HG03039 (cell line): ENCODE results near the gene TRMT1.

Experiments used
- ATAC-seq: cut with Tn5 transposase; IDR thresholded peaks from one replicate; pipeline ENCODE4 v1.9.1; 2021; ENCODE audit warnings: mild to moderate bottlenecking, moderate library complexity; ENCODE audit not compliant: unreplicated experiment

Gene TRMT1

DNA sequence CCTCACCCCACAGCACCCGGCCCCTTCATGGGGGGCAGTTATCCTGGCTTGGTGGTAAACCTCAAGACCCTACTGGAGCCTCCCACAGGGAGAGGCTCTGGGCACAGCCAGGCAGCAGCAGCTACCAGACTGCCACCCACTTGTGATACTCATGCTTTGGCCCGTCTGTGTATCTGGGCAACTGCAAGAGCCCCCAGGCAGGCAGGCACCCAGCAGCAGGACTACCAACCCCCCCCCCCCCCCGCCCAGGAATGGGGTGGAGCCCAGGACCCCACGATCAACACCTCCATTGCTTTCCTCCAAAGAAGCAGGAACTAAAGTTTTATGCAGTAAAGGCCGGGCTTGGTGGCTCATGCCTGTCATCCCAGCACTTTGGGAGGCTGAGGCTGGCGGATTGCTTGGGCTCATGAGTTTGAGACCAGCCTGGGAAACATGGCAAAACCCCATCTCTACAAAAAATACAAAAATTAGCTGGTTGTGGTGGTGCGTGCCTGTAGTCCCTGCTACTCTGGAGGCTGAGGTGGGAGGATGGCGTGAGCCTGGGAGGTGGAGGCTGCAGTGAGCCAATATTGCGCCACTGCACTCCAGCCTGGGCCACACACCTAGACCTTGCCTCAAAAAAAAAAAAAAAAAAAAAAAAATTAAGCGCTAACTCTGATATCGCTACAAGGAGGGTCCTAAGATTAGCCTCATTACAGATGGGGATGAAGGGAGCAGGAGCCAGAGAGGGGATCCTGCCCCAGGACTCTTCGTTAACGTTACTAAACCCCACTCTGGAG is 12.8 kb downstream of the TRMT1 start:
- no peak for ATAC-seq

GRCh38 chr19:13102666-13103580 is 13.6 kb downstream of the TRMT1 start, which contains the start of gene LYL1:
TSS of gene LYL1 (minus strand) at chr19:13102858. CDS start at chr19:13101171, 1,687 bp downstream.
- no peak for ATAC-seq

DNA sequence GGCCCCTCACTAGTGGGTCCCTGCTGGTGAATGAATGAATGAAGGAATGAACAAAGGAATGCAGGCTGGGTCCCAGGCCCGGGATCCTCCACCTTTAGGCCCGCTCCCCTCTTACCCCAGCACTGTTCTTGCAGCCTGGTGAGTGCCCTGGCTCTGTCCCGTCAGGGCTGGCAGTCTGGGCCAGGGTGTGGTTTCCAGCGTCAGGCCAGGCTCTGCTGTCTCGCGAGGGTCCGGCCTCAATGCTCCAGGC is 14.2 kb downstream of the TRMT1 start:
- no peak for ATAC-seq

- no peak for ATAC-seq
Observed at GRCh38 chr19:13101590-13102415, 14.7 kb downstream of the TRMT1 start.

DNA sequence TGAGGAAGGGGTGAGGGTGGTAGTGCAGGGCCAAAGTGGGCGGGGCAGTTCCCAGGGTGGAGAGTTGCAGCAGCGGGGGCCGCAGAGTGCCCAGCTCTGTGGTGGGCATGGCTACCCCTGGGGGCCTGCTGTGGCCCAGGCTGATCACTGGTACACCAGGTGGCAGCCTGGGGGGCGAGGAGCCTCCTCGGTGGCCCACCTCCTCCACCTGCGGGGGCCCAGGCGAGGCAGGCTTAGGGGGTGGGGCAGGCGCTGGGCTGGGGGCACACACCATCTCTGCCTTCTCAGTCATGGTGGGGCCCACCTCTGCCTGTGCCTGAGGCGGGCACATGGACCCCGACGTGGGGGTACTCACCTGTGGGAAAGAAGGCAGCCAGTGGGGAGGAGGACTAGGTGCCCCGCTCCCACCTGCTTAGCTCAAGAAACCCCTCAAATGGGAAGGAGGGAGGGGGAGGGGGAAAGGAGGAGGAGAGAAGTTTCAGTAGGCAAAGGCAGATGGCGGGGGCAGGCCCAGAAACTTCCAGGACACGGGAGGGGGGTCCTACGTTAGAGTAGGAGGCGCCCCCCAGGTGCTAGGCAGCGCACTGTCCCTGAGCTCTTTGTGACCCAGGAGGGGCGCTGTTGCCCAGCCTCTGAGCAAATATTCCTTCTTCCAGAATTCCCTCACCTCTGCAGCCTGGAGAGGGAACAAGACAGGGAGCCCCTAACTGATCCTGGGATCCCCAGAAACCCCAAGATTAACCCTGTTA is 15.5 kb downstream of the TRMT1 start:
- ATAC-seq, result no peak

GRCh38 chr19:13100031-13100588 is 16.4 kb downstream of the TRMT1 start:
- no peak for ATAC-seq

GRCh38 chr19:13099073-13099999 is 17.2 kb downstream of the TRMT1 start:
- no peak for ATAC-seq

- ATAC-seq, result no peak
Observed at GRCh38 chr19:13098277-13099072, 18.1 kb downstream of the TRMT1 start.

DNA sequence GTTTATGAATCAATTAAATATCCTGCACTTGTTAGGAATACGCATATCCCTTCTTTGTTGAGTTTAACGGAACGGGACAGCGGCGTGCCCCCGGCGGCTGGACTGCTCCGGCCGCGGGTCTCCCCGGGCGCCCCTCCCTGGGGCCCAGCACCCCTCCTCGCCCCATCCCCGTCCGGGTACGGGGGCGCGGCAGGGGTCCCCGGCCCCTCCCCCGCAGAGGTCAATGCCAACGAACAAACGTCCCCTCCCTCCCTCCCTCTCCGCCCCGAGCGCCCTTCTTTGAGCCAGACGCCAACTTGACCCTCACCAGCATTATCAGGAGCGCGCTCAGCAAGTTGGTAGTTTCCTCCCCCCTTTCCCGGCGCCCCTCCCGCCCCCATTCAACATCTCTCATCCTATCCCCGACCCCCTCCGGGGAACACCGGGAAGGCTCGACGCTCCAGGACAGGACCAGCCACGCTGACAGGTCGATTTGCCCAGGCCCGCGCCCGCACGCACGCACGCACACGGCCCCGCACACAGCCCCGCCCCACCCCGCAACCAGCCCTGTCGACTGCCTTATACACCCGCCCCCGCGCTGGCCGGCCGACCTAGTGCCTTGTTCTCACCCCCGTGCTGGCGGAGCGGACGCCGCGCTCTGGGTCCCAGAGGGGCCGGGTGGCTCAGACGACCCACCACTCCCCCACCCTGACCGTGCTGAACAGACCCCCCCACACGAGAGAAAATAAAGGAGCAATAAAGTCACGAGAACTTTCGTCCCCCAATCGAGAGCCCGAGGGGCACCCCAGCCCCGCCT is 18.9 kb downstream of the TRMT1 start:
- ATAC-seq, result no peak

- ATAC-seq, result no peak
Observed at GRCh38 chr19:13097033-13097462, 19.5 kb downstream of the TRMT1 start.

DNA sequence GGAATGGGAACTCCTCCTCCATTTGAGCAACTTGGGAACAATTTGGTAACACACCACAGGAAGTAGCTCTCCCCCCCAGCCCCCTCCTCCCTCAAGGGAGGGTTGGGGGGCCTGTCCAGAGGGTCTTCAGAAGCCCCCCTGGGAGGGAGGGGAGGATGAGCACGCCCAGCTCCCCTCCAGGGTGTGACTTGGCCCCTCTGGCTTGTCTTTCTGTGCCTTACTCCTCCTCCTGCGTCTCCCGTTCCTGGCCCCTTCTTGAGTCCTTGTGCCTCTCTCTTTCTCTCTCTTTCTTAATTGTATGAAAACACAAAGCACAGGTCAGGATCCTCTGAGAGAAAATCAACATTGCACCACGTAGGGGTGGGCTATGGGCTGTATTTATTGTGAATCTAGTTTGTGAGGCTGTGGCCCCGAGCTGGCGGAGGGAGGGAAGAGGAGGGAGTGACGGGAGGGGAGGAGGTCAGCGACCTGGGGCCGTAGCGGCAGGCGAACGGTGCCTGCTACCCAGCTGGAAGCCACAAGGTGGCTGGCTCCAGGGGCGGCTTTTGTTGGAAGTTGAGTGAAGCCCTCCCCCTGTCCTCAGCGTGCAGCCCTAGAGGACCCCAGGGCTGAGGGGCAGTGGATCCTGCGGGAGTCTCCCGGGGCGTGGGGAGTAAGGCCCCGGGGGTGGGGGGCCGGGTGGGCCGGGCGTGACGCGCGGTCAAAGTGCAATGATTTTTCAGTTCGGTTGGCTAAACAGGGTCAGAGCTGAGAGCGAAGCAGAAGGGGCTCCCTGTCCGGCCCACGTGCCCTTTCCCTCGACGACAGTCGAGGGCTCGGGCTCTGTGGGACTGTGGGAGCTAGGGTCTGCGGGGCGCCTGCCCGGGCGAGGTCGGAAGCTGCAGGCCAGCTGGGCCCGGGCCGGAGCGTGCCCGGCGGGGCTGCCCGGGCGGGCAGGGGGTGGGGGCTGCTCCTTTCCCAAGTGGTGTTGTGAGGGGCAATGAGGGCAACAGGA is 20.3 kb downstream of the TRMT1 start:
- no peak for ATAC-seq

- ATAC-seq, result no peak
Observed at GRCh38 chr19:13095393-13095784, 21.2 kb downstream of the TRMT1 start.

DNA sequence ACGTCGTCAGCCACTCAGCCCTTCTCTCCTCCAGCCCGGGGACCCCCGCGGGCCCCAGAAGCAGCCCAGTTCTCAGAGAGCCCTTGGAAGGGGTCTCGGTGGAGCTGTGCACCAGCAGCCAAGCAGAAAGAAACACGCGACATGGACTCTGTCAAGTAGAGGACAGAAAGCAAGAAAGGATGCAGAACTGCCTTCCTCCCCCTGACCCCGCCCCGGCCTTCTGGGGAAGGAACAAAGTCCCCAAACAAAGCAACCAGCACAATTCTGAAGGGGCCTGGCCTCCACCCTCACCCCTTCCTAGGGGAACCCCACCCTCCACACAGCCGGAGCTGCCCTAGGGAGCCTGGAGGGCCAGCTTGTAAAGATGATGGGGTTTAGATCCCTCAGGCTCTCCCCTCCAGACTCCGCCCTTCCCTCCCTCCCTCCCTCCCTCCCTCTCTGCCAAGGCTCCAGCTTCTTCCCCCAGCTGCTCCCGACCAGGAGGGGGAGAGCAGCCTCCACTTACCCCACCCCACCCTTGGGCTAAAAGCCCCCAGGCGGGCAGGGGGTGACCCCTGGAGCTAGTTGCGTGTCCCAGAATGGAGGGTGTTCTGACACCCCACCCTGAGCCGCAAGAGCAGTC is 21.7 kb downstream of the TRMT1 start:
- no peak for ATAC-seq

DNA sequence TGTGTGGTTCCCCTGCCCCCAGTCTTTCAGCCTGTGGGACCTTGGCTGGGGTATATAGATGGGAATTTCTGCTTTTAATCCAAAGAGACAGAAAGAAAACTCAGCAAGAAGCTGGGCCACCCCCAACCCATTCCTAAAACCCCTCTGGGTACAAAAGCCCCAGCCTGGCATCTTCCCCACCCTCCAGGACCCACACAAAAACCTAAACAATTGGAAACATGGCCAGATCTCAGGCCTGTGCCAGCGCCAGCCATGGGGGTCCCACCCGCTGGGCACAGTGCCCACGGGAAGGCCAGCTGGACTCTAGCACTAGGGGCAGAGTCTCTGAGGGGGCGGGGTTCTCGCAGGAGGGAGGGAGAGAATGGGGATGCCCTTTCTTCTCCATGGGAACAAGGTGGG is 22.4 kb downstream of the TRMT1 start:
- no peak for ATAC-seq

GRCh38 chr19:13093407-13094105 is 23.0 kb downstream of the TRMT1 start:
- no peak for ATAC-seq
